HepG2 (cell line): ENCODE measurements around the gene STAT5A. TPM values are rescaled to one million over a fixed set of nuclear protein-coding genes. Genes with fewer than 3 reads are reported as not detected.

ENCODE experiments used
- ARHGAP35 ChIP-seq: sonication (generic); formaldehyde crosslinking; IDR thresholded peaks from 2 replicates; pipeline ENCODE4 v1.9.0; 2022; ENCODE audit warnings: mild to moderate bottlenecking, inconsistent platforms, moderate library complexity, missing genetic modification reagents, borderline replicate concordance
- CEBPG ChIP-seq: IDR thresholded peaks from 2 replicates; pipeline ENCODE4 v1.6.1; 2016
- IRF9 ChIP-seq: sonication (generic); formaldehyde crosslinking; IDR thresholded peaks from 2 replicates; pipeline ENCODE4 v1.8.0; 2022; ENCODE audit warnings: missing genetic modification reagents, mild to moderate bottlenecking, borderline replicate concordance
- KLF12 ChIP-seq: sonication (generic); formaldehyde crosslinking; IDR thresholded peaks from 2 replicates; pipeline ENCODE4 v1.4.0; 2020; ENCODE audit warnings: missing genetic modification reagents, borderline replicate concordance
- MAFF ChIP-seq: IDR thresholded peaks from 2 replicates; pipeline ENCODE4 v1.6.1; 2011; ENCODE audit warnings: low read depth, low read length, improper control_type of control experiment
- MAFK ChIP-seq, 2 experiments: IDR thresholded peaks in 1 of 2; conservative IDR thresholded peaks in 1 of 2; 2 replicates each; pipeline ENCODE4 v1.6.1; 2011; ENCODE audit warnings: improper control_type of control experiment in 2 of 2, low read length in 2 of 2
- MAX ChIP-seq: IDR thresholded peaks from 2 replicates; pipeline ENCODE4 v1.6.1; 2012; ENCODE audit warnings: inconsistent platforms
- MEIS1 ChIP-seq: sonication (generic); formaldehyde crosslinking; IDR thresholded peaks from 2 replicates; pipeline ENCODE4 v1.9.0; 2021; ENCODE audit warnings: mild to moderate bottlenecking, missing genetic modification reagents, moderate library complexity, borderline replicate concordance
- NFAT5 ChIP-seq: sonication (generic); formaldehyde crosslinking; IDR thresholded peaks from 2 replicates; pipeline ENCODE4 v1.4.0; 2020; ENCODE audit warnings: missing genetic modification reagents
- PBX2 ChIP-seq: IDR thresholded peaks from 2 replicates; pipeline ENCODE4 v1.6.1; 2016; ENCODE audit warnings: control low read depth
- PTBP1 ChIP-seq: fragments of 200-400 bp; formaldehyde crosslinking; IDR thresholded peaks from 2 replicates; pipeline ENCODE4 v1.6.1; 2018; ENCODE audit warnings: low read length, low read depth; ENCODE audit not compliant: poor library complexity, severe bottlenecking
- SMARCE1 ChIP-seq: fragments of 450-650 bp; IDR thresholded peaks from 2 replicates; pipeline ENCODE4 v1.6.1; 2017; ENCODE audit warnings: borderline replicate concordance
- SRF ChIP-seq: IDR thresholded peaks from 2 replicates; pipeline ENCODE4 v1.6.1; 2011; ENCODE audit warnings: mild to moderate bottlenecking, low read depth, low read length, moderate library complexity
- TARDBP ChIP-seq: sonication (generic); formaldehyde crosslinking; IDR thresholded peaks from 2 replicates; pipeline ENCODE4 v1.8.0; 2022; ENCODE audit warnings: mild to moderate bottlenecking, missing genetic modification reagents
- TCF7L2 ChIP-seq: IDR thresholded peaks from 2 replicates; pipeline ENCODE4 v1.6.1; 2011; ENCODE audit warnings: mild to moderate bottlenecking, low read depth, low read length, moderate library complexity
- WIZ ChIP-seq: sonication (generic); formaldehyde crosslinking; IDR thresholded peaks from 2 replicates; pipeline ENCODE4 v1.5.1; 2020; ENCODE audit warnings: mild to moderate bottlenecking, missing genetic modification reagents
- ZNF121 ChIP-seq: sonication (generic); formaldehyde crosslinking; IDR thresholded peaks from 2 replicates; pipeline ENCODE4 v1.5.0; 2020; ENCODE audit warnings: mild to moderate bottlenecking, missing genetic modification reagents
- ZNF354B ChIP-seq: sonication (generic); formaldehyde crosslinking; IDR thresholded peaks from 2 replicates; pipeline ENCODE4 v1.8.0; 2022; ENCODE audit warnings: mild to moderate bottlenecking, missing genetic modification reagents
- ZNF484 ChIP-seq: sonication (generic); formaldehyde crosslinking; IDR thresholded peaks from 2 replicates; pipeline ENCODE4 v1.5.1; 2020; ENCODE audit warnings: mild to moderate bottlenecking, low read depth, missing genetic modification reagents, borderline replicate concordance
- ZNF670 ChIP-seq: sonication (generic); formaldehyde crosslinking; IDR thresholded peaks from 2 replicates; pipeline ENCODE4 v1.8.0; 2022; ENCODE audit warnings: mild to moderate bottlenecking, missing genetic modification reagents, borderline replicate concordance
- ZNF747 ChIP-seq: sonication (generic); formaldehyde crosslinking; IDR thresholded peaks from 2 replicates; pipeline ENCODE4 v1.8.1; 2023; ENCODE audit warnings: missing genetic modification reagents, mild to moderate bottlenecking, borderline replicate concordance
- ZNF749 ChIP-seq: sonication (generic); formaldehyde crosslinking; IDR thresholded peaks from 2 replicates; pipeline ENCODE4 v1.8.0; 2022; ENCODE audit warnings: mild to moderate bottlenecking, missing genetic modification reagents, moderate library complexity, borderline replicate concordance
- ZNF777 ChIP-seq: sonication (generic); formaldehyde crosslinking; IDR thresholded peaks from 2 replicates; pipeline ENCODE4 v1.4.0; 2020; ENCODE audit warnings: missing genetic modification reagents
- polyA plus RNA-seq, 8 experiments: library from polyadenylated mRNA; depleted of rRNA in 3 of 8; stranded (reverse) in 7 of 8; unstranded in 1 of 8; fragments of >200 nt; fragmentation: Illumina TruSeq in 4 of 8; extraction: Trizol in 4 of 8; gene quantifications; 2 replicates each; pipeline versions ENCODE4 v1.2.1 to v1.2.3, GENCODE V29; 2011 to 2016; ENCODE audit warnings: low read depth in 4 of 8, missing spikeins in 1 of 8, mixed read lengths in 1 of 8; ENCODE audit not compliant: insufficient read depth in 1 of 8
- total RNA-seq, 5 experiments: library from RNA; depleted of rRNA; stranded (reverse); fragments of >200 nt; fragmentation: Illumina TruSeq; extraction: Trizol; gene quantifications; 2 replicates each; pipeline ENCODE4 v1.2.3, GENCODE V29; 2016; ENCODE audit warnings: low read depth in 1 of 5

Gene STAT5A
- total and polyA plus RNA-seq, 2 of the 13 experiments (the other 11 are each of a cell fraction or from before 2014, with no cell fraction given) = 1.4 to 4.1 TPM

GRCh38 chr17:42276609-42277341, 11.5 kb upstream of the STAT5A start (continued):
- TF ChIP-seq ZNF749 (CRISPR knock-in tag) = peak; percentile 84; the same call in 1 of the 2 replicates
- TF ChIP-seq PTBP1 = peak; percentile 24
- peak; percentile 60; the same call in 1 of the 2 replicates for TF ChIP-seq TARDBP
- TF ChIP-seq PBX2 (CRISPR knock-in tag) = no peak
- TF ChIP-seq ZNF354B = peak; percentile 32; the same call in 1 of the 2 replicates
- TF ChIP-seq MAX = peak; percentile 81
- peak; percentile 93 for TF ChIP-seq ZNF670 (CRISPR knock-in tag)
- no peak; the same call in 1 of the 2 replicates for TF ChIP-seq ARHGAP35 (CRISPR knock-in tag)
- no peak for TF ChIP-seq TCF7L2
- TF ChIP-seq NFAT5 (CRISPR knock-in tag) = peak; percentile 78; the same call in 1 of the 2 replicates
- no peak for TF ChIP-seq MAFK (conservative IDR thresholded peaks at IDR 0.05 in 1 of 2, IDR thresholded peaks at IDR 0.05 in 1 of 2; ENCODE audit: low read length in 2 of 2)
- TF ChIP-seq MAFF = no peak
- peak; percentile 79 for TF ChIP-seq ZNF777 (CRISPR knock-in tag)
- TF ChIP-seq KLF12 (CRISPR knock-in tag) = peak; percentile 81; the same call in 1 of the 2 replicates
- no peak for TF ChIP-seq SRF
- peak; percentile 55; the same call in 1 of the 2 replicates for TF ChIP-seq IRF9 (CRISPR knock-in tag)
- TF ChIP-seq ZNF484 (CRISPR knock-in tag) = no peak
- no peak for TF ChIP-seq SMARCE1
- no peak for TF ChIP-seq CEBPG
- TF ChIP-seq MEIS1 (CRISPR knock-in tag) = peak; percentile 94
- no peak for TF ChIP-seq WIZ
- TF ChIP-seq ZNF747 (CRISPR knock-in tag) = no peak
- TF ChIP-seq ZNF121 (CRISPR knock-in tag) = no peak
